ENCODE data around the gene KRT84.

The KRT84 gene, protein sequence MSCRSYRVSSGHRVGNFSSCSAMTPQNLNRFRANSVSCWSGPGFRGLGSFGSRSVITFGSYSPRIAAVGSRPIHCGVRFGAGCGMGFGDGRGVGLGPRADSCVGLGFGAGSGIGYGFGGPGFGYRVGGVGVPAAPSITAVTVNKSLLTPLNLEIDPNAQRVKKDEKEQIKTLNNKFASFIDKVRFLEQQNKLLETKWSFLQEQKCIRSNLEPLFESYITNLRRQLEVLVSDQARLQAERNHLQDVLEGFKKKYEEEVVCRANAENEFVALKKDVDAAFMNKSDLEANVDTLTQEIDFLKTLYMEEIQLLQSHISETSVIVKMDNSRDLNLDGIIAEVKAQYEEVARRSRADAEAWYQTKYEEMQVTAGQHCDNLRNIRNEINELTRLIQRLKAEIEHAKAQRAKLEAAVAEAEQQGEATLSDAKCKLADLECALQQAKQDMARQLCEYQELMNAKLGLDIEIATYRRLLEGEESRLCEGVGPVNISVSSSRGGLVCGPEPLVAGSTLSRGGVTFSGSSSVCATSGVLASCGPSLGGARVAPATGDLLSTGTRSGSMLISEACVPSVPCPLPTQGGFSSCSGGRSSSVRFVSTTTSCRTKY

DNA sequence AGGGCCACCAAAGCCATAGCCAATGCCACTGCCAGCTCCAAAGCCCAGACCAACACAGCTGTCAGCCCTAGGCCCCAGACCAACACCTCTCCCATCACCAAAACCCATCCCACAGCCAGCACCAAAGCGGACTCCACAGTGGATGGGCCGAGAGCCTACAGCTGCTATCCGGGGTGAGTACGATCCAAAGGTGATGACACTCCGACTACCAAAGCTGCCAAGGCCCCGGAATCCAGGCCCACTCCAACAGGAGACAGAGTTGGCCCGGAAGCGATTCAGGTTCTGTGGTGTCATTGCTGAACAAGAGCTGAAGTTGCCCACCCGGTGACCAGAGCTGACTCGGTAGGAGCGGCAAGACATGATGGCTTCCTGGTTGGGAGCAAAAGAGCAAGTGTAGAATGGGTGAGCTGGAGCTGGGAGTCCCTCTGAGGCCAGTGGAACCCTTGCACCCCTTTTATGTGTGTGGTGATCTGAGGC lies at the start of gene KRT84:
TSS of gene KRT84 (minus strand) at position 427 of the 477 bp plus-strand sequence. CDS start at position 360, 67 bp downstream.
- no peak within 1 kb of the TSS for H3K4me3 ChIP-seq (replicated peaks in 1 of 2; ENCODE audit: low read depth in 2 of 2, low read length in 2 of 2)
- DNase-seq (ENCODE audit: low read depth in 2 of 2): no peak
- TF ChIP-seq, protein P1, sequence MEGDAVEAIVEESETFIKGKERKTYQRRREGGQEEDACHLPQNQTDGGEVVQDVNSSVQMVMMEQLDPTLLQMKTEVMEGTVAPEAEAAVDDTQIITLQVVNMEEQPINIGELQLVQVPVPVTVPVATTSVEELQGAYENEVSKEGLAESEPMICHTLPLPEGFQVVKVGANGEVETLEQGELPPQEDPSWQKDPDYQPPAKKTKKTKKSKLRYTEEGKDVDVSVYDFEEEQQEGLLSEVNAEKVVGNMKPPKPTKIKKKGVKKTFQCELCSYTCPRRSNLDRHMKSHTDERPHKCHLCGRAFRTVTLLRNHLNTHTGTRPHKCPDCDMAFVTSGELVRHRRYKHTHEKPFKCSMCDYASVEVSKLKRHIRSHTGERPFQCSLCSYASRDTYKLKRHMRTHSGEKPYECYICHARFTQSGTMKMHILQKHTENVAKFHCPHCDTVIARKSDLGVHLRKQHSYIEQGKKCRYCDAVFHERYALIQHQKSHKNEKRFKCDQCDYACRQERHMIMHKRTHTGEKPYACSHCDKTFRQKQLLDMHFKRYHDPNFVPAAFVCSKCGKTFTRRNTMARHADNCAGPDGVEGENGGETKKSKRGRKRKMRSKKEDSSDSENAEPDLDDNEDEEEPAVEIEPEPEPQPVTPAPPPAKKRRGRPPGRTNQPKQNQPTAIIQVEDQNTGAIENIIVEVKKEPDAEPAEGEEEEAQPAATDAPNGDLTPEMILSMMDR (IDR thresholded peaks at IDR 0.05; ENCODE audit: low read depth, low read length): no peak

DNA sequence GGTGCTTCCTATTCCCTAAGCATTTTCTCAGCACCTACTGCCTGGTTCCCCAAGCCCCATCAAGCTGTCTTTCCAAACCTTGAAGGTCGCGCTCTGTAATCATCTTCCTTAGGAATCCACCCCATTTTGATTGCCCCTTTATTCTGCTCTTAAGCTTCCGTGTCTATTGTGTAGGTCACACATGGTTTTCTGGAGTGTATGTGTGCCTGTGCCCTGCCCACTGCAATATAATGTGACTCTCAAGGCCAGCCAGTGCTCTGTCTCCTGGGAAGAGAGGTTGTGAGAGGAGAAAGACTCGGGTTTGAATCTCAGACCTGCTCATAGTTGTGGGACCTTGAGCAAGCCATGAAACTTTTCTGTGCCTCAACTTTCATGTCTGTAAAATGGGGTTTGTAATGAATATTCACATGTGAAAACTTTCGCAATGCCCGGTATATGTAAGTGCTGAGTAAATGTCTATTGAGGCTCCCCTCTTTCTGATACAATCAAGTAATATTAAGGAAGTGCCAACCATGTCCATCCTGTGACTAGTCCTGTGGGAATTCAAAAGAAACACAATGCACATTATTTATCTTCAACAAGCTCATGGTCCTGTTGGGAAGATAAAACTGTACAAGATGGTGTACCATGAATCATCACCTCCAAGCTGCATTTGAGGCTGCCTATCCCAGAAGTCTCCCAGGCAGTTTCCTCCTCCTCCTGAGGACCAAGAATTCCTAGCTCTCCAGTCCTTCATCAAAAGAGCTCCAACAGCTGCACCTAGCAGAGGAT lies 49.5 kb upstream of the KRT84 start:
- TF ChIP-seq, protein P1 (IDR thresholded peaks at IDR 0.05; ENCODE audit: low read depth, low read length): no peak
- no peak overlapping the region for H3K4me3 ChIP-seq (replicated peaks in 1 of 2; ENCODE audit: low read depth in 2 of 2, low read length in 2 of 2)
- DNase-seq (ENCODE audit: low read depth in 2 of 2): peak in 1 of 2 donors; percentile 40

DNA sequence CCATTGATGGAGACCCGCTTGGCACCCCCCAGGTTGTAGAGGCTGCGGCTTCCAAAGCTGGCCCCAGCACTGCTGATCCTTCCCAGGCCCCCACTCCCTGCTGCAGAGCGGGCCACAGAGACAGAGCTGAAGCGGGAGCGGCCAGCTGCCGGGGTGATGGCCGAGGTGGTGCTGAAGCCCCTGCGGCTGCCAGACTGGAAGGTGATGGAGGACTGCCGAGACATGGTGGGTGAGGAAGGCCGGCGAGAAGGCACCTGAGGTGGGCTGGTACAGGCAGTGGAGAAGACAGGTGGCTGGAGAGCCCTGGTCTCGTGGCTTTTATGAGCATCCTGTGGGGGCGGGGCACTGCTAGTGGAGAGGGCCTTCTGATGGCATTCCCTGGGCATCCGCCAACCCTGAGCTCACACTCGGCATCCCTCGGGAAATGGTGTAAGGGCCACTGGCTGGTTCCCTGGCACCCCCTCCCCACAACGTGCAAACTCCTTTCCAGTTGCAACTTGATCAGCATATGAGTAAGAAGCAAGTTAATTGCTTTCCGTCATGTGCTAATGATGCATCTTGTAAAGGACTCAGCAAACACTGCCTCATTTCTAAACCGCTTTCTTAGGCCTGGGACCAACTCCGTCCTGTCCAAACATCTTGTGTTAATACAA lies 48.8 kb upstream of the KRT84 start, which contains the start of gene KRT75:
TSS of gene KRT75 (minus strand) at position 291 of the 653 bp plus-strand sequence. CDS start at position 224, 67 bp downstream.
- TF ChIP-seq, protein P1 (IDR thresholded peaks at IDR 0.05; ENCODE audit: low read depth, low read length): no peak
- no peak within 1 kb of the TSS for H3K4me3 ChIP-seq (replicated peaks in 1 of 2; ENCODE audit: low read depth in 2 of 2, low read length in 2 of 2)
- no peak for DNase-seq (ENCODE audit: low read depth in 2 of 2)

DNA sequence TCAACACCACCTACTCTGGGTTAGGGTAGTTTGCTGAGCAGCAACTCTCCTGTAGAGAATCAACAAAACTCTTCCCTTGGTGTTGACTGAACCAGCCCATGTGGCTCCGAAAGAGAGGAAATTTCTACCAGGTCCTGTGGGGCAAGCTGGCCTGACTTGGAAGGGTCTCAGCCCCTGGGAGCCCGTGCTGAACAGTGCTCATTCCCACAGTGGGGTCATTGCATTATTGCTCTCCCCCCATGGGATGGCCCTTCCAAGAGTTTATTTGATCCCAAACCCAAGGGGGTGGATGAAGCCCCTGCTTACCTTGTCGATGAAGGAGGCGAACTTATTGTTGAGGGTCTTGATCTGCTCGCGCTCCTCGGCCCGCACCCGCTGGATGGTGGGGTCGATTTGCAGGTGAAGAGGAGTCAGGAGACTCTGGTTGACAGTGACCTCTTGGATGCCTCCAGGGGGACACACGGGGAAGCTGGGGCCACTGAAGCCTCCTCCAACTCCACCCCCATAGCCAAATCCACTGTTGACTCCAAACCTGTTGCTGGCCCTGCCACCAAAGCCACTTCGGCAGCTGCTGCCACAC lies 48.1 kb upstream of the KRT84 start:
- no peak for DNase-seq (ENCODE audit: low read depth in 2 of 2)
- no peak overlapping the region for H3K4me3 ChIP-seq (replicated peaks in 1 of 2; ENCODE audit: low read depth in 2 of 2, low read length in 2 of 2)
- TF ChIP-seq, protein P1 (IDR thresholded peaks at IDR 0.05; ENCODE audit: low read depth, low read length): no peak

DNA sequence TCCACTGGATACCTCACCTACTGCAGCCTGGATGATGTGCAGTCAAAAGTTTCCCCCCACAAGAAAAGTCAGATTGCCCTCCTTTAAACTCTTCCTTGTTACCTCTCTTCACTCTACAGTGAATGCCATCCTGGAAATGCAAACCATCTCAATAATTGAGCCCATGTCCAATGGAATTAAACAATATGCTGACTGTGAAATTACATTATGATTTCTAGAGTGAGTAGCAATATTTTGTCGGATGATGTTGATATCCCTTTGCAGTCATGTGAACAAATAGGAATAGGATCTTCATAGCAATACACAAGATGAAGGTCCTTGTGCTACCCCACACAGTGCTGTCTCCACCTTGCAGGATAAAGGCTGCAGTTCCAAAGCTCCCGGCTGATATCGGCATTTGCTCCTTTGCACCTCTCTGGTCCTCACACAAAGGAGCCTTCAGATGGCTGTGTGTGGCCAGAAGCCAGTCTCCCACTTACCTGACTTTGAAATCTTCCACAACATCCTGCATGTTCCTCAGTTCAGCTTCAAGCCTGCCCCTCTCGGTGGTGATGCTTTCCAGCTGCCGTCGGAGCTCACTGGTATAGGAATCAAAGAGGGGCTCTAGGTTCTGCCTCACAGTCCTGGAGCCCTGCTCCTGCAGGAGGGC lies 47.2 kb upstream of the KRT84 start:
- no peak overlapping the region for H3K4me3 ChIP-seq (replicated peaks in 1 of 2; ENCODE audit: low read depth in 2 of 2, low read length in 2 of 2)
- no peak for DNase-seq (ENCODE audit: low read depth in 2 of 2)
- TF ChIP-seq, protein P1 (IDR thresholded peaks at IDR 0.05; ENCODE audit: low read depth, low read length): no peak
